Measurements from ENCODE around the gene MAG.

The MAG gene

DNA sequence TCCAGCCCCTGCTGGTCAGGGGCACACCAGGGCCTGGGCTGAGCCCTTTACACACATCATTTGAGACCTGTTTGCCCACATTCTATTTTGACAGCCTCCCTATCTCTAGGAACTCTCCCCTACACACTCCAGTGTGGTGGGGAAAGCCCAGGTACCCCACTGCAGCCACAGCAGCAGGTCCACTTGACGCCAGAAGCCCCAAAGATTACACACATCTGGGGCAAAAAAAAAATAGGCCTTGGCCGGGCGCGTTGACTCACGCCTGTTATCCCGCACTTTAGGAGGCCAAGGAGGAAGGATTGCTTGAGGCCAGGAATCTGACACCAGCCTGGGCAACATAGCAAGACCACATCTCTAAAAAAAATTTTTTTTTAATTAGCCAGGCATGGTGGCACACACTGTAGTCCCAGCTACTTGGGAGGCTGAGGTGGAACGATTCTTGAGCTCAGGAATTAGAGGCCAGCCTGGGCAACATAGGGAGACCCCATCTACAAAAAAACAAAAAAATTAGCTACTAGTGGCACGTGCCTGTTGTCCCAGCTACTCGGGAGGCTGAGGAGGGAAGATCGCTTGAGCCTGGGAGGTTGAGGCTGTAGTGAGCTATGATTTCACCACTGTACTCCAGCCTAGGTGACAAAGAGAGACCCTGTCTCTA is 19.0 kb downstream of the MAG start:
- no peak overlapping the region for H3K4me3 ChIP-seq (replicated peaks; ENCODE audit: low read depth, low read length)
- DNase-seq (ENCODE audit: extremely low read depth, low read depth) = no peak
- TF ChIP-seq, protein P1, sequence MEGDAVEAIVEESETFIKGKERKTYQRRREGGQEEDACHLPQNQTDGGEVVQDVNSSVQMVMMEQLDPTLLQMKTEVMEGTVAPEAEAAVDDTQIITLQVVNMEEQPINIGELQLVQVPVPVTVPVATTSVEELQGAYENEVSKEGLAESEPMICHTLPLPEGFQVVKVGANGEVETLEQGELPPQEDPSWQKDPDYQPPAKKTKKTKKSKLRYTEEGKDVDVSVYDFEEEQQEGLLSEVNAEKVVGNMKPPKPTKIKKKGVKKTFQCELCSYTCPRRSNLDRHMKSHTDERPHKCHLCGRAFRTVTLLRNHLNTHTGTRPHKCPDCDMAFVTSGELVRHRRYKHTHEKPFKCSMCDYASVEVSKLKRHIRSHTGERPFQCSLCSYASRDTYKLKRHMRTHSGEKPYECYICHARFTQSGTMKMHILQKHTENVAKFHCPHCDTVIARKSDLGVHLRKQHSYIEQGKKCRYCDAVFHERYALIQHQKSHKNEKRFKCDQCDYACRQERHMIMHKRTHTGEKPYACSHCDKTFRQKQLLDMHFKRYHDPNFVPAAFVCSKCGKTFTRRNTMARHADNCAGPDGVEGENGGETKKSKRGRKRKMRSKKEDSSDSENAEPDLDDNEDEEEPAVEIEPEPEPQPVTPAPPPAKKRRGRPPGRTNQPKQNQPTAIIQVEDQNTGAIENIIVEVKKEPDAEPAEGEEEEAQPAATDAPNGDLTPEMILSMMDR (IDR thresholded peaks at IDR 0.05; ENCODE audit: low read depth, low read length, missing control alignments) = no peak

DNA sequence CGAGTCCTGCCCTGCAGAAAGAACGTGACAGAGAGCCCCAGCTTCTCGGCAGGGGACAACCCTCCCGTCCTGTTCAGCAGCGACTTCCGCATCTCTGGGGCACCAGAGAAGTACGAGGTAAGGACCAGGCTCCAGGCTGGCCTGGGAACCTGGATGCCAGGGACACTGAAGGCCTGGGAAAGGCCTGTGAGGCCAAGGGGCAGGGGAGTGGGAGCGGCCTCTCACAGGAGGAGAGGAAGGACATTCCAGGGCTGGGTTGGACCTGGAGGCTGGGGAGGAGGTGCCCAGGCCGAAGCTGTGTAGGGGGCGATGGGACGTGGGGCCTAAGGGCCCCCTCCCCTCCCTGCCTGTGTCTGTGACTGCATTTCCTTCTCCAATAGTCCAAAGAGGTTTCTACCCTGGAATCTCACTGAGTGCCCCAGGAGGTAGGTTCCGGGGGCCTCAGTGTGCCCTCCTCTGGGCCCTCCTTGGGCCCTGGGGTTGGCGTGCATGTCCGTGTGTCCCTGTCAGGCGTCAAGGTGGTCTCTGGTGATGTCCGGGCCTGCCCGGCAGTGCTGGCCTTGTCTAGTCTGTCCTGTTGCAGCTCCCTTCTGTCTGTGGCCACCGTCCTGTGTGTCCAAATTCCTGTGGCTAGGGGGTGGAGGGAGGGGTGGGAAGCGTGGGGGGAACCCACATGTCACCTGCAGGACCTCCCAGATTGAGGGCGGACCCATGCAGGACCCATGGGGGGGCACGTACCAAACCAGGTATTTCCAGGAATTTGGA is 20.1 kb downstream of the MAG start:
- DNase-seq (ENCODE audit: extremely low read depth, low read depth) = no peak
- no peak overlapping the region for H3K4me3 ChIP-seq (replicated peaks; ENCODE audit: low read depth, low read length)
- TF ChIP-seq, protein P1 (IDR thresholded peaks at IDR 0.05; ENCODE audit: low read depth, low read length, missing control alignments) = no peak

DNA sequence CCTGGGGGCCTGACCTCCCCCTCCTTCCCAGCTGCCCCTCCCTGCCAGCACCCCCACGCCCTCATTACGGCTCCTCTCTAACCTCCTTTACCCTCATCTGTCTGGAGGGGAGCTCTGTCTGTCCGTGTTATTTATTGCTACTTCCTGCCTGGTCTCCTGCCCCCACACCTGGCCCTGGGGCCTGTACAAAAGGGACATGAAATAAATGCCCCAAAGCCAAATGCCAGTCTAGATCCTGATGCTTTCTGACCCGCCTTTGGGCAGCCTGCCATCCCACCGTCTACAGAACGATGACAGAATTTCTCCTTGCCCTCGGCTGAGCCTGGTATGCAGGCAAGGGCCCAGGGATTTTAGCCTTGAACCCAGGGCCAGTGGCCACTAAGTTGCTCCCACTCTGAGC is 21.6 kb downstream of the MAG start:
- DNase-seq (ENCODE audit: extremely low read depth, low read depth) = no peak
- TF ChIP-seq, protein P1 (IDR thresholded peaks at IDR 0.05; ENCODE audit: low read depth, low read length, missing control alignments) = no peak
- no peak overlapping the region for H3K4me3 ChIP-seq (replicated peaks; ENCODE audit: low read depth, low read length)

DNA sequence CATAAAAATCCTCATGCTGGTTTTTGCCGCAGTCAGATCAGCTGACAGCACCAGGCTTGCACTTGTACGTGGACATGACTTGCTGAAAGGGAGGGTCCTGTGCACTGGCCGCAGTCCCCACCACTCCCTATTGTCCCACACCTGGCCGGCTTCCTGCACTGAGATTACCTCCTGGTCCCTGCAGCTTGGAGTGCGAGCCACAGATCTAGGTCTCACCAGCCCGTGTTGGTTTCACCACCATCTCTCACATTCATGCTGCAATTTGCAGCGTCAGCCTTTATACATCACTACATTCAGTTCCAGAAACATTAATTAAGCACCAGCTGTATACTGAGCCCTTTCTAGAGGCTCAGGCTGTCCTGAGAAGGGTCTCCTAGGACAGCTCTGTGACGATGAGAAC is 22.1 kb downstream of the MAG start:
- DNase-seq (ENCODE audit: extremely low read depth, low read depth) = no peak
- TF ChIP-seq, protein P1 (IDR thresholded peaks at IDR 0.05; ENCODE audit: low read depth, low read length, missing control alignments) = no peak
- no peak overlapping the region for H3K4me3 ChIP-seq (replicated peaks; ENCODE audit: low read depth, low read length)

DNA sequence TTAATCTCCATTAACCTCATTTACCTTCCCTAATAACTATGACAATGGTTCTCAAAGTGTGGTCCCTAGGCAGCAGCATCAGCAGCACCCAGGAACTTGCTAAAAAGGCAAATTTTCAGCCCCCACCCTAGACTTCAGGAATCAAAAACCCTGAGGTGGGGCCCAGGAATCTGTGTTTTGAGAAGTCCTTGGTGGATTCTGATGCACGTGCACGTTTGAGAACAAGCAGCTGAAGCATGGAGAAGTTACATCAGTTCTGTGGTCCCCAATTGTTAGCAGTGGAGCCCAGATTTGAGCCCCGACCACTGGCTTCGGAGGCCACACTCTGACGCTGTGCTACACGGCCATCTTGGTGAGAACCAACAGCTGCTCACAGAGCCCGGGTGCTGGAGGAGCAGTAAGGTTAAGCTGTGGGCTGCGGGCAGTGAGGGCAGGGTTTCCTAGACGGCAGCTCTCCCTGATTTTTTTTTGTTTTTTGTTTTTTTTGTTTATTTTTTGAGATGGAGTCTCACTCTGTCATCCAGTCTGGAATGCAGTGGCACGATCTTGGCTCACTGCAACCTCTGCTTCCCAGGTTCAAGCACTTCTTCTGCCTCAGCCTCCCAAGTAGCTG is 23.0 kb downstream of the MAG start:
- no peak overlapping the region for H3K4me3 ChIP-seq (replicated peaks; ENCODE audit: low read depth, low read length)
- TF ChIP-seq, protein P1 (IDR thresholded peaks at IDR 0.05; ENCODE audit: low read depth, low read length, missing control alignments) = no peak
- no peak for DNase-seq (ENCODE audit: extremely low read depth, low read depth)

DNA sequence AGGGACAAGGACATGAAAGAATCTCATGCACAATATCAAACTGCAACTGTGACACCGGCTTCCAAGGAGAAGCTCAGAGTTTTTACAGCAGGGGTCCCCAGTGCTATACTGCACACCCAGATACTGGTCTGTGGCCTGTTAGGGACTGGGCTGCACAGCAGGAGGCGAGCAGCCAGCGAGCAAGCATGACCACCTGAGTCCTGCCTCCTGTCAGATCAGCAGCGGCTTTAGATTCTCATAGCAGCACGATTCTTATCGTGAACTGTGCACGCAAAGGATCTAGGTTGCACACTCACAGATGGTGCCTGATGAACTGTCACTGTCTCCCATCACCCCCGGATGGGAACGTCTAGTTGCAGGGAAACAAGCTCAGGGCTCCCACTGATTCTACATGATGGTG is 23.9 kb downstream of the MAG start:
- H3K4me3 ChIP-seq (replicated peaks; ENCODE audit: low read depth, low read length) = no peak overlapping the region
- DNase-seq (ENCODE audit: extremely low read depth, low read depth) = no peak
- TF ChIP-seq, protein P1 (IDR thresholded peaks at IDR 0.05; ENCODE audit: low read depth, low read length, missing control alignments) = no peak
